ENCODE measurements around the gene CACNA2D4.

CACNA2D4 gene

DNA sequence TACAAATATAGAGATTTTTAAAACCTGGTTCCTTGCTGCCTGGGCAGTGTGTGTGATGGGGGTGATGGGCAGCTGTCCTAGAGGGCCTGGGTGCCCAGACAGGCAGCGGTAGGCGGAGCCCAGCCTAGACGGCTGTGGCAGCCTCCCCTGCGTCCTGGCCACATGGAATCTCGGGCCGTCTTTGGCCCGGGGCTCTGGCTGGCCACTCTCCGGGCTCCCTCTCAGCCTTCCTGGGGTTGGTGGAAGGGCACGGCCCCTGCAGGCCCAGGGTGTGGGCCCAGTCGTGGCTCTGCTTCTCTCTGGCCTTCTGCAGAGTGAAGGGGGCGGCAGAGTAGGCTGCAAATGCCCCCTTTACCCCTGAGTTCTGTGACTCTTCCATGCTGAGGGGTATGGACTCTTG is 95.8 kb downstream of the CACNA2D4 start:
- Histone ChIP-seq H3K4me2 (ENCODE audit: low read length) (no peak overlapping the region), H3K9me3 (ENCODE audit: insufficient read depth, low read length) (no peaks in the 10 kb centered on the region), H3K36me3 (replicated peaks; ENCODE audit: low read depth, low read length) (no peaks in the 10 kb centered on the region), H3K79me2 (ENCODE audit: low read length) (no peaks in the 10 kb centered on the region), H3K27me3 (ENCODE audit: low read depth, low read length) (peaks cover 8% of the 10 kb centered on the region), H3K4me3 (ENCODE audit: low read length) (no peak overlapping the region), H3K4me1 (ENCODE audit: low read length) (no peaks in the 10 kb centered on the region), H2AFZ (ENCODE audit: low read depth, low read length) (no peak overlapping the region), H3K9ac (ENCODE audit: low read length) (no peak overlapping the region), H3K27ac (ENCODE audit: low read length) (no peak overlapping the region), H4K20me1 (ENCODE audit: insufficient read depth, low read length) (no peaks in the 10 kb centered on the region)
- TF ChIP-seq, protein P1, sequence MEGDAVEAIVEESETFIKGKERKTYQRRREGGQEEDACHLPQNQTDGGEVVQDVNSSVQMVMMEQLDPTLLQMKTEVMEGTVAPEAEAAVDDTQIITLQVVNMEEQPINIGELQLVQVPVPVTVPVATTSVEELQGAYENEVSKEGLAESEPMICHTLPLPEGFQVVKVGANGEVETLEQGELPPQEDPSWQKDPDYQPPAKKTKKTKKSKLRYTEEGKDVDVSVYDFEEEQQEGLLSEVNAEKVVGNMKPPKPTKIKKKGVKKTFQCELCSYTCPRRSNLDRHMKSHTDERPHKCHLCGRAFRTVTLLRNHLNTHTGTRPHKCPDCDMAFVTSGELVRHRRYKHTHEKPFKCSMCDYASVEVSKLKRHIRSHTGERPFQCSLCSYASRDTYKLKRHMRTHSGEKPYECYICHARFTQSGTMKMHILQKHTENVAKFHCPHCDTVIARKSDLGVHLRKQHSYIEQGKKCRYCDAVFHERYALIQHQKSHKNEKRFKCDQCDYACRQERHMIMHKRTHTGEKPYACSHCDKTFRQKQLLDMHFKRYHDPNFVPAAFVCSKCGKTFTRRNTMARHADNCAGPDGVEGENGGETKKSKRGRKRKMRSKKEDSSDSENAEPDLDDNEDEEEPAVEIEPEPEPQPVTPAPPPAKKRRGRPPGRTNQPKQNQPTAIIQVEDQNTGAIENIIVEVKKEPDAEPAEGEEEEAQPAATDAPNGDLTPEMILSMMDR (IDR thresholded peaks at IDR 0.05; ENCODE audit: low read depth, low read length): no peak
- TF ChIP-seq EZH2phosphoT487 (IDR thresholded peaks at IDR 0.05; ENCODE audit: low read depth): no peak

DNA sequence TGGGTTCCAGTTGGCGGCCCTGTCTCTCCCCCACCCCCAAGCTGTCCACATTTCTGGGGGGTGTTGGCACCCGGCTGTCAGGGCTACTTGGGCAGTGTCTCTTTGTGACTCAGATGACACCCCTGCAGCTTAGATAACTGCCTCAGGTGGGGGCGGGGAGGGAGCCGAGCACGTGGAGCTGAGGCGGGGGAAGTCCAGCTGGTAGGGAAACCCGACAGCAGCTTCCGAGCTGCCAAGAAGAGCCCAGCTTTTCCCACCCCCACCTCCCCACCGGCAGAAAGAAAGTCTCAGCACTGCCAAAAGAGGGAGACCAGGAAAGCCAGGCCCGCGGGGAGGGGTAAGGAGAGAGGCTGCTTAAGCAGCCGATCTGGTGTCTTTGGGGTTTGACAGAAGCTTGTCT is 96.6 kb downstream of the CACNA2D4 start:
- Histone ChIP-seq H3K4me2 (ENCODE audit: low read length) (no peak overlapping the region), H3K36me3 (replicated peaks; ENCODE audit: low read depth, low read length) (no peaks in the 10 kb centered on the region), H3K4me3 (ENCODE audit: low read length) (no peak overlapping the region), H3K27me3 (ENCODE audit: low read depth, low read length) (peaks cover 8% of the 10 kb centered on the region), H3K9ac (ENCODE audit: low read length) (no peak overlapping the region), H3K4me1 (ENCODE audit: low read length) (no peaks in the 10 kb centered on the region), H3K9me3 (ENCODE audit: insufficient read depth, low read length) (no peaks in the 10 kb centered on the region), H3K79me2 (ENCODE audit: low read length) (no peaks in the 10 kb centered on the region), H4K20me1 (ENCODE audit: insufficient read depth, low read length) (no peaks in the 10 kb centered on the region), H3K27ac (ENCODE audit: low read length) (no peak overlapping the region), H2AFZ (ENCODE audit: low read depth, low read length) (no peak overlapping the region)
- TF ChIP-seq, protein P1 (IDR thresholded peaks at IDR 0.05; ENCODE audit: low read depth, low read length): no peak
- TF ChIP-seq EZH2phosphoT487 (IDR thresholded peaks at IDR 0.05; ENCODE audit: low read depth): no peak

DNA sequence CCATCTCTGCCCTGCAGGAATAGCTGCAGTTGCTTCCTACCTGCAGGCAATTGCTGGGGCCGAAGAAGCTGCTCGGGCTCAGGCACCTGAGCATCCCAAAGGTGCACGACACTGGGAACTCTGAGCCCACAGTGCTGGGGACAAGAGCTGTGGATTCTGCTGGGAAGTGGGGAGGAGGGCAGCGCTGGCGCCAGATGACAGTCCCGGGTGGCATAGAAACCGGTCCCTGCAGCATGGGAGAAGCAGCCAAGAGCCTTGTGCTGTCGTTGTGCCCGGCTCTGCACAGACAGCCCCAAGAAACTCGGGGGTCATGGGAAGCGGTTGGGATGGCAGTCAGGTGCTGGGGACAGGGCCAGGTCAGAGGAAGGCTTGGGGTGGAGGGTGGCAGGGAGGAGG is 97.6 kb downstream of the CACNA2D4 start:
- peaks cover 11% of the 10 kb centered on the region for H3K27me3 ChIP-seq (ENCODE audit: low read depth, low read length)
- H3K9me3 ChIP-seq (ENCODE audit: insufficient read depth, low read length): no peaks in the 10 kb centered on the region
- no peaks in the 10 kb centered on the region for H4K20me1 ChIP-seq (ENCODE audit: insufficient read depth, low read length)
- no peak overlapping the region for H3K9ac ChIP-seq (ENCODE audit: low read length)
- no peak overlapping the region for H2AFZ ChIP-seq (ENCODE audit: low read depth, low read length)
- no peaks in the 10 kb centered on the region for H3K36me3 ChIP-seq (replicated peaks; ENCODE audit: low read depth, low read length)
- H3K4me2 ChIP-seq (ENCODE audit: low read length): no peak overlapping the region
- H3K4me3 ChIP-seq (ENCODE audit: low read length): no peak overlapping the region
- H3K4me1 ChIP-seq (ENCODE audit: low read length): no peaks in the 10 kb centered on the region
- H3K79me2 ChIP-seq (ENCODE audit: low read length): no peaks in the 10 kb centered on the region
- TF ChIP-seq, protein P1 (IDR thresholded peaks at IDR 0.05; ENCODE audit: low read depth, low read length): no peak
- no peak for TF ChIP-seq EZH2phosphoT487 (IDR thresholded peaks at IDR 0.05; ENCODE audit: low read depth)
- H3K27ac ChIP-seq (ENCODE audit: low read length): no peak overlapping the region

DNA sequence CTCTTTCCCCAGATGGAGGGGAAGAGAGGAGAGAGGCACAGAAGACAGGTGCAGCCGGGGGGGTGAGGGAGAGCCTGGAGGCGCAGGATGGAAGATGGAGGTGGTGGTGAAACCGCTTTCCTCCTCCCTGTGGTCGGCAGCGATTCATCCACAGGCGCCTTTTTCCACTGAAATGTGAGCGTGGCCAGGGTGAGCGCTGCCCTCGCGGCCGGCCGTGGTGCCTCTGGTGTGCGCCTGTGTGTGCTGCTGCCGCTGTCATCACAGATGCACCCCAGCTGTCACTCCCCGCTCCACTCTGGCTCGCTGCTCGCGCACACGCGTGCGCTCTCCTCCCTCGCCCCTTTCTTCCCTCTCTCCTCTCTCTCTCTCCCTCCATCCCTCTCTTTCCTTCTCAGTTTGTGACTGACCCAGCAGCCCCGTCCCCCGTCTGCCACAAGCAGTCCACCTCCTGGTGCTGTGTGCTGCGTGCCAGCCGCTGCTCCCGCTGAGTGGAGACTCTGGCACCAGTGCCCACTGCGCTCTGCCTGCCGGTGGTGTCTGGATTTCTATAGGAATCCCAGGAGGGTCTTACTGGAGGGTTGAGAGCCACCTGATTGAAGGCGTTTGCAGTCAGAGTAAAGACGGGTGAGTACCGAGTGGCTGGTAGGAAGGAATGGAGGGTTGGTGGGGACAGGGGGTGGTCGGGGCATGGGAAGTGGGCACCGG is 98.1 kb downstream of the CACNA2D4 start, which contains the start of gene LRTM2:
TSS of gene LRTM2 (plus strand) at position 375 of the 705 bp plus-strand sequence. CDS start 7,584 bp downstream, outside the sequence.
- Histone ChIP-seq H3K27me3 (ENCODE audit: low read depth, low read length) (peaks cover 16% of the 10 kb centered on the region), H3K9ac (ENCODE audit: low read length) (no peak within 1 kb of the TSS), H2AFZ (ENCODE audit: low read depth, low read length) (no peak within 1 kb of the TSS), H3K79me2 (ENCODE audit: low read length) (no peaks in the 10 kb centered on the region), H3K27ac (ENCODE audit: low read length) (no peak within 1 kb of the TSS), H3K4me2 (ENCODE audit: low read length) (no peak within 1 kb of the TSS), H3K4me3 (ENCODE audit: low read length) (no peak within 1 kb of the TSS), H3K36me3 (replicated peaks; ENCODE audit: low read depth, low read length) (no peaks in the 10 kb centered on the region), H4K20me1 (ENCODE audit: insufficient read depth, low read length) (no peaks in the 10 kb centered on the region), H3K9me3 (ENCODE audit: insufficient read depth, low read length) (no peaks in the 10 kb centered on the region), H3K4me1 (ENCODE audit: low read length) (no peaks in the 10 kb centered on the region)
- TF ChIP-seq, protein P1 (IDR thresholded peaks at IDR 0.05; ENCODE audit: low read depth, low read length): no peak
- no peak for TF ChIP-seq EZH2phosphoT487 (IDR thresholded peaks at IDR 0.05; ENCODE audit: low read depth)
